ENCODE results near the gene RAB11FIP3. TPM values are rescaled to one million over a fixed set of nuclear protein-coding genes. Genes with fewer than 3 reads are reported as not detected.

RAB11FIP3 gene
- total and polyA plus RNA-seq, 2 of the 13 experiments (the other 11 are each of a cell fraction or from before 2014, with no cell fraction given), result 34.3 to 57.6 TPM

DNA sequence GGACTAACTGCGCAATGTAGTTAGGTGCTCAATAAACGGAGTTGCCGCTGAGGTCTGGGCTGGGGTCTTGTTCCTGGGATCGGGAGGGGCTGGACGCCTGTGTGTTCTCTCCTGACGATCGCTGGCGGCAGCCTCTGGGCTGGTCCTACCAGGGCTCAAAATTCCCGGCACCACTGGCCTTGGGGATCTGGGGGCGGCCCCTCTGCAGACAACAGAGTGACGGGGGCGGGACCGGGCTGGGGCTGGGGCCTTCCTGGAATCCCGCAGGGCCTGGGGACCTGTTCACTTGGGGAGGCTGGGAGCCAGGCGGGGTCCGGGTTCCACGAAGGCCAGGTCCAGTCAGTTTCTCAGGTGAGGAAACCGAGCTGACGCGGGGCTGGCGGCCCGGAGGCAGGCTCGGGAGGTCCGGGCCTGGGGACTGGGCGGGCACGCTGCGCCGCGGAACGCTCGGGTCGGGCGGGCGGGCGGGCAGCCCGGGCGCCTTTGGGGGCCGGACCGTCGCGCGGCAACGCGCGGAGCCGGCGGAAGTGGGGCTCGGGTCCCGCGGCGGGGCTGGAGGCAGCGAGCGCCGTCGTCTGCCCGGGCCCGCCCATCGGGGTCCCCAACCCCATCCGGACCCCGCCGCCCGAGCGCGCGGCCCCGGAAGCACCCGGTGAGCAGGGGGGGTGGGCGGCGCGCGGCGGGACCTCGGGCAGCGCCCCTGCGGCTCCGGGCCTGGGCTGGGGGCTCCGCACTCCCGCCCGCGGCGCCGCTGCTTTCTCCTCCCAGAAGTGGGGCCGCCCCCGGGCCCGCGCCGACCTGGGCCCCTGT is 144.2 kb downstream of the RAB11FIP3 start, which contains the start of gene PIGQ (continued):
- TF ChIP-seq, protein P1, sequence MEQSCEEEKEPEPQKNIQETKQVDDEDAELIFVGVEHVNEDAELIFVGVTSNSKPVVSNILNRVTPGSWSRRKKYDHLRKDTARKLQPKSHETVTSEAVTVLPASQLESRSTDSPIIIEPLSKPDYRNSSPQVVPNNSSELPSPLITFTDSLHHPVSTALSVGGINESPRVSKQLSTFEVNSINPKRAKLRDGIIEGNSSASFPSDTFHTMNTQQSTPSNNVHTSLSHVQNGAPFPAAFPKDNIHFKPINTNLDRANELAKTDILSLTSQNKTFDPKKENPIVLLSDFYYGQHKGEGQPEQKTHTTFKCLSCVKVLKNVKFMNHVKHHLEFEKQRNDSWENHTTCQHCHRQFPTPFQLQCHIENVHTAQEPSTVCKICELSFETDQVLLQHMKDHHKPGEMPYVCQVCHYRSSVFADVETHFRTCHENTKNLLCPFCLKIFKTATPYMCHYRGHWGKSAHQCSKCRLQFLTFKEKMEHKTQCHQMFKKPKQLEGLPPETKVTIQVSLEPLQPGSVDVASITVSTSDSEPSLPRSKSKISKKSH (CRISPR knock-in tag; IDR thresholded peaks at IDR 0.05; ENCODE audit: borderline replicate concordance), result 0 out of 2 replicates have a peak, but pooled peaks have one; percentile 46
- peak; percentile 37 for TF ChIP-seq HOXA3 (CRISPR knock-in tag; IDR thresholded peaks at IDR 0.05)
- TF ChIP-seq SIN3B (IDR thresholded peaks at IDR 0.05; ENCODE audit: low read length), result peak; percentile 87
- peak; percentile 91 for TF ChIP-seq SAP130 (CRISPR knock-in tag; IDR thresholded peaks at IDR 0.05; ENCODE audit: low read depth)
- peak; percentile 12 for TF ChIP-seq YY1 (IDR thresholded peaks at IDR 0.05; ENCODE audit: insufficient read depth, insufficient replicate concordance, low read depth, low read length)
- TF ChIP-seq SP4 (CRISPR knock-in tag; IDR thresholded peaks at IDR 0.05), result peak; percentile 57
- TF ChIP-seq ZNF776 (CRISPR knock-in tag; IDR thresholded peaks at IDR 0.05), result no peak
- TF ChIP-seq IRF2 (CRISPR knock-in tag; IDR thresholded peaks at IDR 0.05), result no peak
- TF ChIP-seq ZNF207 (IDR thresholded peaks at IDR 0.05; ENCODE audit: borderline replicate concordance), result no peak
- no peak for TF ChIP-seq NRL (CRISPR knock-in tag; IDR thresholded peaks at IDR 0.05; ENCODE audit: borderline replicate concordance)
- TF ChIP-seq HDAC1 (CRISPR knock-in tag; IDR thresholded peaks at IDR 0.05), result peak; percentile 62; the same call in 1 of the 2 replicates
- TF ChIP-seq, protein P2, sequence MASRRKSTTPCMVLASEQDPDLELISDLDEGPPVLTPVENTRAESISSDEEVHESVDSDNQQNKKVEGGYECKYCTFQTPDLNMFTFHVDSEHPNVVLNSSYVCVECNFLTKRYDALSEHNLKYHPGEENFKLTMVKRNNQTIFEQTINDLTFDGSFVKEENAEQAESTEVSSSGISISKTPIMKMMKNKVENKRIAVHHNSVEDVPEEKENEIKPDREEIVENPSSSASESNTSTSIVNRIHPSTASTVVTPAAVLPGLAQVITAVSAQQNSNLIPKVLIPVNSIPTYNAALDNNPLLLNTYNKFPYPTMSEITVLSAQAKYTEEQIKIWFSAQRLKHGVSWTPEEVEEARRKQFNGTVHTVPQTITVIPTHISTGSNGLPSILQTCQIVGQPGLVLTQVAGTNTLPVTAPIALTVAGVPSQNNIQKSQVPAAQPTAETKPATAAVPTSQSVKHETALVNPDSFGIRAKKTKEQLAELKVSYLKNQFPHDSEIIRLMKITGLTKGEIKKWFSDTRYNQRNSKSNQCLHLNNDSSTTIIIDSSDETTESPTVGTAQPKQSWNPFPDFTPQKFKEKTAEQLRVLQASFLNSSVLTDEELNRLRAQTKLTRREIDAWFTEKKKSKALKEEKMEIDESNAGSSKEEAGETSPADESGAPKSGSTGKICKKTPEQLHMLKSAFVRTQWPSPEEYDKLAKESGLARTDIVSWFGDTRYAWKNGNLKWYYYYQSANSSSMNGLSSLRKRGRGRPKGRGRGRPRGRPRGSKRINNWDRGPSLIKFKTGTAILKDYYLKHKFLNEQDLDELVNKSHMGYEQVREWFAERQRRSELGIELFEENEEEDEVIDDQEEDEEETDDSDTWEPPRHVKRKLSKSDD (CRISPR knock-in tag; IDR thresholded peaks at IDR 0.05; ENCODE audit: low read depth), result no peak
- TF ChIP-seq, protein P3, sequence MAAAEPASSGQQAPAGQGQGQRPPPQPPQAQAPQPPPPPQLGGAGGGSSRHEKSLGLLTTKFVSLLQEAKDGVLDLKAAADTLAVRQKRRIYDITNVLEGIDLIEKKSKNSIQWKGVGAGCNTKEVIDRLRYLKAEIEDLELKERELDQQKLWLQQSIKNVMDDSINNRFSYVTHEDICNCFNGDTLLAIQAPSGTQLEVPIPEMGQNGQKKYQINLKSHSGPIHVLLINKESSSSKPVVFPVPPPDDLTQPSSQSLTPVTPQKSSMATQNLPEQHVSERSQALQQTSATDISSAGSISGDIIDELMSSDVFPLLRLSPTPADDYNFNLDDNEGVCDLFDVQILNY (CRISPR knock-in tag; conservative IDR thresholded peaks at IDR 0.05), result peak; percentile 62; the same call in 1 of the 2 replicates
- peak; percentile 48; the same call in 1 of the 2 replicates for TF ChIP-seq ZNF891 (CRISPR knock-in tag; IDR thresholded peaks at IDR 0.05)
- TF ChIP-seq THAP11 (CRISPR knock-in tag; IDR thresholded peaks at IDR 0.05), result peak; percentile 27
- TF ChIP-seq, protein P4, sequence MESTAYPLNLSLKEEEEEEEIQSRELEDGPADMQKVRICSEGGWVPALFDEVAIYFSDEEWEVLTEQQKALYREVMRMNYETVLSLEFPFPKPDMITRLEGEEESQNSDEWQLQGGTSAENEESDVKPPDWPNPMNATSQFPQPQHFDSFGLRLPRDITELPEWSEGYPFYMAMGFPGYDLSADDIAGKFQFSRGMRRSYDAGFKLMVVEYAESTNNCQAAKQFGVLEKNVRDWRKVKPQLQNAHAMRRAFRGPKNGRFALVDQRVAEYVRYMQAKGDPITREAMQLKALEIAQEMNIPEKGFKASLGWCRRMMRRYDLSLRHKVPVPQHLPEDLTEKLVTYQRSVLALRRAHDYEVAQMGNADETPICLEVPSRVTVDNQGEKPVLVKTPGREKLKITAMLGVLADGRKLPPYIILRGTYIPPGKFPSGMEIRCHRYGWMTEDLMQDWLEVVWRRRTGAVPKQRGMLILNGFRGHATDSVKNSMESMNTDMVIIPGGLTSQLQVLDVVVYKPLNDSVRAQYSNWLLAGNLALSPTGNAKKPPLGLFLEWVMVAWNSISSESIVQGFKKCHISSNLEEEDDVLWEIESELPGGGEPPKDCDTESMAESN (CRISPR knock-in tag; conservative IDR thresholded peaks at IDR 0.05), result 0 out of 2 replicates have a peak, but pooled peaks have one; percentile 30
- TF ChIP-seq FOXK1 (CRISPR knock-in tag; IDR thresholded peaks at IDR 0.05; ENCODE audit: borderline replicate concordance, low read depth), result 0 out of 2 replicates have a peak, but pooled peaks have one; percentile 18
- TF ChIP-seq XRCC5 (optimal IDR thresholded peaks at IDR 0.05; ENCODE audit: low read length), result peak; percentile 47
- no peak for TF ChIP-seq ZNF264 (CRISPR knock-in tag; IDR thresholded peaks at IDR 0.05)
